ENCODE results near the gene ATF2. TPM values are rescaled to one million over a fixed set of nuclear protein-coding genes. Genes with fewer than 3 reads are reported as not detected.

Gene ATF2
- total and polyA plus RNA-seq, 2 donors (not counting 3 experiments of a cell fraction or from before 2014, with no cell fraction given): 36.3 to 57.1 TPM

DNA sequence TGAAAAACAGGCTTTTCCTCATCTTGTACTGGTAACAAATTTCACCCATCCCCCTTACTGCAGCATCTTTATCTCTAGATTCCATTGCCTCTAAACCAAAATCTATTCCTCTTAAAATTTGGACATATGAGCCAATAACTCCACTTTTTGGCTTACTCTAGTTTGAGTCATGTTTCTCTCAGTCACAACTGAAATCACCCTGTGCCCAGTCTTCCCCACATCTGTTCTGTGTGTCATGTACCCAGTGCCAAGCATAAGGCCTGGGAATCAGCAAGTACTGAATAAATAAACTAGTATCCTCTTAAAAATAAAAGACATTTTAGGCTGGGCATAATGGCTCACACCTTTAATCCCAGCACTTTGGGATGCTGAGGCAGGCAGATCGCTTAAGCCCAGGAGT is 142.1 kb downstream of the ATF2 start:
- Histone ChIP-seq H3K9me3 (replicated peaks; ENCODE audit: control insufficient read depth, insufficient read depth, low read length) (no peaks in the 10 kb centered on the region), H3K27ac (ENCODE audit: insufficient read depth, low read depth, low read length) (no peak overlapping the region), H3K36me3 (ENCODE audit: control insufficient read depth in 2 of 2, extremely low read depth in 1 of 2, insufficient read depth in 2 of 2, low read length in 2 of 2) (no peaks in the 10 kb centered on the region), H3K4me3 (replicated peaks in 1 of 3; ENCODE audit: insufficient read depth in 1 of 3, low read depth in 1 of 3, low read length in 3 of 3) (no peak overlapping the region), H3K9me1 (replicated peaks; ENCODE audit: control insufficient read depth, extremely low read depth, insufficient read depth, low read length) (no peaks in the 10 kb centered on the region), H3K9ac (replicated peaks; ENCODE audit: extremely low read depth, insufficient read depth, low read length) (no peak overlapping the region), H3K79me2 (ENCODE audit: control insufficient read depth, insufficient read depth, low read length) (no peaks in the 10 kb centered on the region), H3K4me2 (ENCODE audit: insufficient read depth, low read length) (no peak overlapping the region), H2AFZ (ENCODE audit: low read depth, low read length) (no peak overlapping the region), H3K27me3 (ENCODE audit: control insufficient read depth in 2 of 2, insufficient read depth in 2 of 2, low read length in 2 of 2) (no peaks in the 10 kb centered on the region), H4K20me1 (replicated peaks; ENCODE audit: control insufficient read depth, extremely low read depth, insufficient read depth, low read length) (no peaks in the 10 kb centered on the region), H3K4me1 (ENCODE audit: control insufficient read depth, extremely low read depth, insufficient read depth, low read length) (no peaks in the 10 kb centered on the region)
- BruUV-seq (replicated peaks): no TSS peak
- DNase-seq (ENCODE audit: low read depth, low spot score) (no peak), FAIRE-seq (no peak)
- intact Hi-C loops (cut with micrococcal nuclease) (no loop called here), dilution Hi-C loops (cut with MboI; ENCODE audit: extremely low pct_ligation_motif_present, low sequenced_read_pairs) (no loop called here)
- CTCF ChIA-PET: interaction anchor here (0.8 to 1.2 kb wide), 2 partner anchors 16 to 255 kb away, joined by 3 to 4 read pairs; no protein-coding TSS in a partner anchor
- POLR2A ChIA-PET: no interaction called here
- TF ChIP-seq POLR2AphosphoS5 (IDR thresholded peaks at IDR 0.05; ENCODE audit: insufficient read depth, low read depth, low read length): no peak

GRCh38 chr2:175025233-175025632 is 142.8 kb downstream of the ATF2 start:
- Histone ChIP-seq H3K4me1 (ENCODE audit: control insufficient read depth, extremely low read depth, insufficient read depth, low read length) (no peaks in the 10 kb centered on the region), H3K79me2 (ENCODE audit: control insufficient read depth, insufficient read depth, low read length) (no peaks in the 10 kb centered on the region), H3K9ac (replicated peaks; ENCODE audit: extremely low read depth, insufficient read depth, low read length) (no peak overlapping the region), H3K36me3 (ENCODE audit: control insufficient read depth in 2 of 2, extremely low read depth in 1 of 2, insufficient read depth in 2 of 2, low read length in 2 of 2) (no peaks in the 10 kb centered on the region), H3K9me1 (replicated peaks; ENCODE audit: control insufficient read depth, extremely low read depth, insufficient read depth, low read length) (no peaks in the 10 kb centered on the region), H3K27ac (ENCODE audit: insufficient read depth, low read depth, low read length) (no peak overlapping the region), H3K27me3 (ENCODE audit: control insufficient read depth in 2 of 2, insufficient read depth in 2 of 2, low read length in 2 of 2) (no peaks in the 10 kb centered on the region), H3K9me3 (replicated peaks; ENCODE audit: control insufficient read depth, insufficient read depth, low read length) (no peaks in the 10 kb centered on the region), H4K20me1 (replicated peaks; ENCODE audit: control insufficient read depth, extremely low read depth, insufficient read depth, low read length) (no peaks in the 10 kb centered on the region), H2AFZ (ENCODE audit: low read depth, low read length) (no peak overlapping the region), H3K4me3 (replicated peaks in 1 of 3; ENCODE audit: insufficient read depth in 1 of 3, low read depth in 1 of 3, low read length in 3 of 3) (no peak overlapping the region), H3K4me2 (ENCODE audit: insufficient read depth, low read length) (no peak overlapping the region)
- ChIA-PET CTCF (no interaction called here), POLR2A (no interaction called here)
- dilution Hi-C loops (cut with MboI; ENCODE audit: extremely low pct_ligation_motif_present, low sequenced_read_pairs) (no loop called here), intact Hi-C loops (cut with micrococcal nuclease) (no loop called here)
- DNase-seq (ENCODE audit: low read depth, low spot score): no peak
- TF ChIP-seq CTCF (IDR thresholded peaks at IDR 0.05; ENCODE audit: extremely low read depth in 1 of 2, insufficient read depth in 1 of 2, low read depth in 1 of 2, low read length in 2 of 2) (no peak), JUN (IDR thresholded peaks at IDR 0.05; ENCODE audit: borderline replicate concordance, insufficient read depth, insufficient read length, low read depth) (no peak)
- BruUV-seq (replicated peaks): no TSS peak
- no peak for FAIRE-seq

Data from endothelial cell of umbilical vein (primary cell).